ENCODE data around the gene CGRRF1.

The CGRRF1 gene

GRCh38 chr14:54537651-54538050, 27.9 kb downstream of the CGRRF1 start:
- no peak for DNase-seq

GRCh38 chr14:54538055-54538454, 28.3 kb downstream of the CGRRF1 start:
- Histone ChIP-seq H3K4me1 (no peaks in the 10 kb centered on the region), H3K36me3 (peaks cover 7% of the 10 kb centered on the region), H3K27me3 (no peaks in the 10 kb centered on the region), H3K9me3 (no peaks in the 10 kb centered on the region), H3K4me3 (ENCODE audit: low read depth, low read length) (no peak overlapping the region)
- DNase-seq = no peak
- TF ChIP-seq CTCF (IDR thresholded peaks at IDR 0.05; ENCODE audit: low read depth, low read length) = no peak

More at GRCh38 chr14:54537651-54538050, 27.9 kb downstream of the CGRRF1 start:
- Histone ChIP-seq H3K4me3 (ENCODE audit: low read depth, low read length) (no peak overlapping the region), H3K9me3 (no peaks in the 10 kb centered on the region), H3K4me1 (no peaks in the 10 kb centered on the region), H3K27me3 (no peaks in the 10 kb centered on the region), H3K36me3 (peaks cover 7% of the 10 kb centered on the region)
- TF ChIP-seq CTCF (IDR thresholded peaks at IDR 0.05; ENCODE audit: low read depth, low read length) = no peak

- no peak for TF ChIP-seq CTCF (IDR thresholded peaks at IDR 0.05; ENCODE audit: low read depth, low read length)
These were observed 37.9 kb downstream of the CGRRF1 start for GRCh38 chr14:54547583-54547982.

GRCh38 chr14:54548491-54548890, 38.8 kb downstream of the CGRRF1 start:
- DNase-seq = no peak
- Histone ChIP-seq H3K4me1 (no peaks in the 10 kb centered on the region; the same call in 1 of the 2 replicates), H3K27me3 (no peaks in the 10 kb centered on the region), H3K36me3 (no peaks in the 10 kb centered on the region), H3K4me3 (ENCODE audit: low read depth, low read length) (no peak overlapping the region), H3K9me3 (no peaks in the 10 kb centered on the region)
- no peak for TF ChIP-seq CTCF (IDR thresholded peaks at IDR 0.05; ENCODE audit: low read depth, low read length)

More at GRCh38 chr14:54547583-54547982, 37.9 kb downstream of the CGRRF1 start:
- Histone ChIP-seq H3K36me3 (no peaks in the 10 kb centered on the region), H3K4me1 (no peaks in the 10 kb centered on the region; the same call in 1 of the 2 replicates), H3K27me3 (no peaks in the 10 kb centered on the region), H3K4me3 (ENCODE audit: low read depth, low read length) (no peak overlapping the region), H3K9me3 (no peaks in the 10 kb centered on the region)
- no peak for DNase-seq

- Histone ChIP-seq H3K36me3 (no peaks in the 10 kb centered on the region), H3K27me3 (no peaks in the 10 kb centered on the region), H3K9me3 (no peaks in the 10 kb centered on the region), H3K4me1 (no peaks in the 10 kb centered on the region; the same call in 1 of the 2 replicates), H3K4me3 (ENCODE audit: low read depth, low read length) (no peak overlapping the region)
- TF ChIP-seq CTCF (IDR thresholded peaks at IDR 0.05; ENCODE audit: low read depth, low read length) = no peak
- DNase-seq = no peak
These were observed 40.2 kb downstream of the CGRRF1 start for GRCh38 chr14:54549862-54550261.

GRCh38 chr14:54550514-54550913, 40.8 kb downstream of the CGRRF1 start:
- DNase-seq = no peak
- Histone ChIP-seq H3K4me3 (ENCODE audit: low read depth, low read length) (no peak overlapping the region), H3K27me3 (no peaks in the 10 kb centered on the region), H3K36me3 (no peaks in the 10 kb centered on the region), H3K4me1 (no peaks in the 10 kb centered on the region; the same call in 1 of the 2 replicates), H3K9me3 (no peaks in the 10 kb centered on the region)
- TF ChIP-seq CTCF (IDR thresholded peaks at IDR 0.05; ENCODE audit: low read depth, low read length) = no peak

Measured in BE2C (cell line).